T-helper 2 cell treated with Interferon-gamma antibody and Interleukin-4, amounts not matched to agents 5 μg/mL and 100 μg/mL, for 36 hours (primary cell): ENCODE results near the gene CTTN.

ENCODE experiments used
- DNase-seq: peaks from one replicate; pipeline ENCODE4 v3.0.0; 2021; ENCODE audit warnings: low spot score
- H3K27ac Mint-ChIP-seq: one replicate; pipeline ENCODE4 v1.8.0; 2021; ENCODE audit warnings: mild to moderate bottlenecking, mixed read lengths
- H3K27me3 Mint-ChIP-seq: one replicate; pipeline ENCODE4 v1.8.0; 2021; ENCODE audit warnings: low read depth, mixed read lengths
- H3K36me3 Mint-ChIP-seq: one replicate; pipeline ENCODE4 v1.8.0; 2021; ENCODE audit warnings: low read depth, mixed read lengths
- H3K4me1 Mint-ChIP-seq: one replicate; pipeline ENCODE4 v1.8.0; 2021; ENCODE audit warnings: low read depth, mixed read lengths
- H3K4me3 Mint-ChIP-seq: one replicate; pipeline ENCODE4 v1.8.0; 2022; ENCODE audit warnings: mild to moderate bottlenecking, moderate library complexity, mixed read lengths
- H3K9me3 Mint-ChIP-seq: one replicate; pipeline ENCODE4 v1.8.0; 2021; ENCODE audit warnings: mixed read lengths

CTTN gene

DNA sequence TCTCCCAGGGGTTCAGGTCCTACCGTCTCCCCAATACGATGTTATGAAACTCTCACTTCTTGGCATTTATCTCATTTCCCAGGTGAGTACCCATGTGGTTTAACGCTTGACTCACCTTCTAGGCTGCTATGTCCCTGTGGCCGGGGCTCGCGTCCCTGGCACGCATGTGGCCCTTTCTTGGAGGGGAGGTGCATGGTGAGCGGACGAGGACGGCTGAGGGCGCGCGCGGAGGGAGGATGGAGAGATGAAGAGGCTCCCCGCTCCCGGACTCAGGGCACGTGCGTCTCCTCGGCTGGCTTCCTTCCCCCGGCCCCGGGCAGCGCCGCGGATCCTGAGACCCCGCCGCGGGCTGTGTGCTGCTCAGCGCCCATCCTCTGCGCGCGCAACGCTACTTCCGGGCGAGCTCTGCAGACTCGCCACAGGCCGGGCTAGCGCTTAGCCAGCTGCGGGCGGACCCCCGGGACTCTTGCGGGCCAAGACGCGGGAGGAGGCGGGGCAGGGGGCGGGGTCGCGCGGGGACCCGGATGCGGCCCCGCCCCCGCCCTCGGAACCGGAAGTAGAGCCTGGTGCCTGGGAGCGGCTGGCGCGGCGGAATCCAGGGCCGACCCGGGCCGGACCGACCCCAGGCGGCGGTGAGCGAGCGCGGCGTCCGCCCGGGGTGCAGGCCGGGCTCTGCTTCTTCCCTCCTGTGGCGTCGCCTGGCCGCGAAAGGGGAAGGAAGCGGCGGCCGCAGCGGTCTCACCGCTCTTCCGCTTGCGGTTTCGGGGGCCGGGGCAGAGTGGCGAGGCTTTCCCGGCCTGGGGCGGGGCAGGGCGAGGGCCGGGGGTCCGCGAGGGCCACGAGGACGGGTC, at the start of gene CTTN:
CTTN (plus strand) TSS at position 547 of the 851 bp plus-strand sequence. CDS start 8,769 bp downstream, outside the sequence.
- Mint-ChIP-seq H3K4me3 (peak within 1 kb of the TSS; percentile 87), H3K27ac (peak within 1 kb of the TSS; percentile 82), H3K9me3 (no peaks in the 10 kb centered on the region), H3K27me3 (peaks cover 64% of the 10 kb centered on the region), H3K4me1 (peaks cover 17% of the 10 kb centered on the region), H3K36me3 (peaks cover 2% of the 10 kb centered on the region)
- peak; percentile 56 for DNase-seq

DNA sequence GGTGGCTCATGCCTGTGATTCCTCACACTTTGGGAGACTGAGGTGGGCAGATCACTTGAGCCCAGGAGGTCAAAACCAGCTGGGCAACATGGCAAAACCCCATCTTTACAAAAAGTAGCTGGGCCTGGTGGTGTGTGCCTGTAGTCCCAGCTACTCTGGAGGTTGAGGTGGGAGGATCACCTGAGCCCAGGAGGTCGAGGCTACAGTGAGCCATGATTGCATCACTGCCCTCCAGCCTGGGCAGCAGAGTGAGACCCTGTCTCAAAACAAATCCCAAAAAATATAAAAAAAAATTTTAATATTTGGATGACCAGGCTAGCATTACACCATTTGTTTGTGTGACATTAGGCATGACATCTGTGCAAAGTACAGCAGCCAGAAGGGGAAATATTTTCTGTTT, 49.7 kb upstream of the CTTN start:
- no peak overlapping the region for H3K4me3 Mint-ChIP-seq
- DNase-seq, result no peak
- peaks cover 16% of the 10 kb centered on the region for H3K36me3 Mint-ChIP-seq
- H3K4me1 Mint-ChIP-seq, result peaks cover 6% of the 10 kb centered on the region
- H3K9me3 Mint-ChIP-seq, result no peaks in the 10 kb centered on the region
- H3K27ac Mint-ChIP-seq, result no peak overlapping the region
- no peaks in the 10 kb centered on the region for H3K27me3 Mint-ChIP-seq

DNA sequence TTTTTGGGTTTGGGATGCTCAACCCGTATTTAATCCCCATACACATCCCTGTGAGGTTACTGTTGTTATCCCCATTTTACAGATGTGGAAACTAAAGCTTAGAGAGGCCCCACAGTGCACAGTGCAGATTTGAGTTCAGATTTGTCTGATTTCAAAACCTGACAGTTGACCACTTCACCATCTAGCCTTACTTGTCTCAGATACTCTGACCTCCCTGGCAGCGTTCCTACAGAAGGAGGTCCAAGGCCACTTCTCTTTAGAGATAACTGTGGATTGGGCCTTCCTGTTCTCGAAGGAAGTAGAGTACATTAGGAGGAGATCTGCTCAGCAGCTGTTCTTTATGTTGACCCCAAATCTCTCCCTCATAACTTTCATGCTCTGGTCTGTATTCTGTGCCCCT, 46.7 kb upstream of the CTTN start:
- Mint-ChIP-seq H3K27ac (no peak overlapping the region), H3K9me3 (no peaks in the 10 kb centered on the region), H3K4me3 (no peak overlapping the region)

DNA sequence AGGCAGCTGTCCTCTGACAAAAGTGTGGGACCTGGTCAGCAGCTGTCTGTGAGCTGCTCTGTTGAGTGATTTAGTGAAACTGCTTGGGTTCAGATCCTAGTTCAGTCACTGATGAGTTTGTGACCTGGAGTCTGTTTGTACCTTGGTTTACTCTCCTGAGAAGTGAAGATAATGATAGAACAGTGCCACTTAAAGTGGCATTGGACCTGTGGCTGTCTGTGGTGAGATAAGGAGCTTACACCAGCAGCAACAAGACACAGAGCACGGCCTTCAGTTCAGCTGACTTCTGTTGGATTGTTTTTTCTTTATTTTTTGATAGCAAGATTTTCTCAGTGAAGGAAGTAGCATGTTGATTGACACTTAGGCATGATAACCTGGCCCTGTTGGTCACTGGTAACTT, 46.2 kb upstream of the CTTN start:
- DNase-seq, result no peak
- H3K4me1 Mint-ChIP-seq, result peaks cover 6% of the 10 kb centered on the region
- H3K27me3 Mint-ChIP-seq, result no peaks in the 10 kb centered on the region
- H3K27ac Mint-ChIP-seq, result no peak overlapping the region
- H3K36me3 Mint-ChIP-seq, result peaks cover 22% of the 10 kb centered on the region
- no peak overlapping the region for H3K4me3 Mint-ChIP-seq
- no peaks in the 10 kb centered on the region for H3K9me3 Mint-ChIP-seq

More for the DNA sequence above, 46.7 kb upstream of the CTTN start:
- H3K4me1 Mint-ChIP-seq, result peaks cover 6% of the 10 kb centered on the region
- peaks cover 18% of the 10 kb centered on the region for H3K36me3 Mint-ChIP-seq
- no peaks in the 10 kb centered on the region for H3K27me3 Mint-ChIP-seq
- DNase-seq, result no peak

DNA sequence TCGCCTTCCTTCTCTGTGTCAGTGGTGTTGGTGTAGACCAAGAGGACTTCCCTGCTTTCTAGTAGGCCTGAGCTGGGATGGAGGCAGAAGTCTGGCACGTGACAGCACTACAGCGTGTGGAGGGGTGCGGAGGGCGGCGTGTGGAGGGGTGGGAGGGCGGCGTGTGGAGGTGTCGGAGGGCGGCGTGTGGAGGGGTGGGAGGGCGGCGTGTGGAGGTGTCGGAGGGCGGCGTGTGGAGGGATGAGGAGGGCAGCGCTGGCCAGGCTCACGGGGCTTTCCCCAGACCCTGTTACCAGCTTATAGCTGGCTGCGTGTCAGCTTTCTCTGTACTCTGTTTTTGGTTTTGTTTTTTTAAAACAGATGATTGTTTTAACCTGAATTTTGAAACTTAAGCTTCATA, 45.7 kb upstream of the CTTN start:
- H3K9me3 Mint-ChIP-seq, result no peaks in the 10 kb centered on the region
- H3K4me3 Mint-ChIP-seq, result no peak overlapping the region
- peaks cover 6% of the 10 kb centered on the region for H3K4me1 Mint-ChIP-seq
- H3K27ac Mint-ChIP-seq, result no peak overlapping the region
- no peak for DNase-seq
- no peaks in the 10 kb centered on the region for H3K27me3 Mint-ChIP-seq
- peaks cover 22% of the 10 kb centered on the region for H3K36me3 Mint-ChIP-seq

DNA sequence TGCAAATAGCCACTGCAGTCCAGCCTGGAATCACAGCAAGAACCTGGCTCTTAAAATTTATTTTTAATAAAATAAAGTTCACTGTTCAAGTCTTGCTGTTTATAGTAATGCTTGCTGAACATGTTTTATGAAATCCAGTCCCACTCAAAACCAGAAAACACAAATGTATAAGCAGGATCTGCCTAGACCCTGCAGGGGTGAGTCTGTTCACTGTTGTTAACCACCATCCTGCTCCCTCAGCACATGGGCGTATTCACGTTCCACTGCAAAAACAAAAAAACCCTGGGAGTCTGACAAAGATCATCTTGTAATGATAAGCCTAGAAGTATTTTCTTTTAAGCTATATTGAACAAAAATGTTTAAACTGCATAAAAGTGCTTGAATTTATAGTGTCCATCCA, 45.0 kb upstream of the CTTN start:
- H3K9me3 Mint-ChIP-seq, result no peaks in the 10 kb centered on the region
- DNase-seq, result no peak
- no peaks in the 10 kb centered on the region for H3K27me3 Mint-ChIP-seq
- H3K36me3 Mint-ChIP-seq, result peaks cover 21% of the 10 kb centered on the region
- H3K4me1 Mint-ChIP-seq, result peaks cover 6% of the 10 kb centered on the region
- no peak overlapping the region for H3K27ac Mint-ChIP-seq
- no peak overlapping the region for H3K4me3 Mint-ChIP-seq

DNA sequence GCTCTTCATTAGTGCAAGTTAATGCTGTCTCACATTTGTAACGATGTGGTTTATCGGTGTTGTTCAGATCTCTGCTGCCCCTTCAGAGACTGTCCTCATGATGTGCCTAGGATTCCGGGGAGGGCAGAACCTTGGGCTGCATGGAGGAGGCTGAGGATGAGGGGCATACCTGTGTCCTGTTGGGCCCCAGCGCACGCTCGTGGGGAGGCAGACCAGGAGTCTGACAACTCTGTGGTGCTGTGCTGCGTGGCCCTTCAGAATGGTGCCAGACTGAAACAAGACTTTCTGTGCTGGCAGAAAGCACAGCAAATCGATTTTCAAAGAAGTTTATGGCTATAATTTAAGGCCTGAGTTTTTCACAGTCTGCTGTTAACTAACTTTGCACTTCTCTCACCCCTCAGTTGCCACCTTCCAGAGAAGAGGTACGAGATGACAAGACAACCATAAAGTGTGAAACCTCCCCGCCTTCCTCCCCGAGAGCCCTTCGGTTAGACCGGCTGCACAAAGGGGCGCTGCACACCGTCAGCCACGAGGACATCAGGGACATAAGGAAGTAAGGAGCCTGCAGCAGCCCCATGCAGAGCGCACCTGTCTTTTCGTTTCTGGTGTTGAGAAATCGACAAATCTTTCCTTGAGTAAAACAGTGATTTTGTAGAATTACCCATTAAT, 44.3 kb upstream of the CTTN start:
- Mint-ChIP-seq H3K4me1 (peaks cover 6% of the 10 kb centered on the region), H3K27ac (no peak overlapping the region), H3K36me3 (peaks cover 22% of the 10 kb centered on the region), H3K4me3 (no peak overlapping the region), H3K9me3 (no peaks in the 10 kb centered on the region), H3K27me3 (no peaks in the 10 kb centered on the region)
- DNase-seq, result no peak

DNA sequence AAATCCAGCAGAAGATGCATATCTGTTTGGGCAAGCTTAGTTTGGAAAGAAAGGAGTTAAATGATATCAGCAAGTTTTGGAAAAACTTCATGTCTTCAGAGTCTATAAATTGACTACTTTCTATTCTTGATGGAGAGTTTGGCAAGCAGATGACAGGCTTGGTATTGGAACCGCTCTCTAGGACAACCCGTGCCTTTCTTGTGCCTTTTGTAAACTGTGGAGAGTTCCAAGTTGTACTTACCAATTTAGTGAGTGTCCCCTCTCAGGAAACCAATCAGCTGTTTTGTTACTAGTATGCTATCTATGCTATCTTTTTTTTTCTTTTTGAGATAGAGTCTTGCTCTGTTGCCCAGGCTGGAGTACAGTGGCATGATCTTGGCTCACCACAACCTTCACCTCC, 43.7 kb upstream of the CTTN start:
- no peak for DNase-seq
- H3K36me3 Mint-ChIP-seq, result peaks cover 25% of the 10 kb centered on the region

DNA sequence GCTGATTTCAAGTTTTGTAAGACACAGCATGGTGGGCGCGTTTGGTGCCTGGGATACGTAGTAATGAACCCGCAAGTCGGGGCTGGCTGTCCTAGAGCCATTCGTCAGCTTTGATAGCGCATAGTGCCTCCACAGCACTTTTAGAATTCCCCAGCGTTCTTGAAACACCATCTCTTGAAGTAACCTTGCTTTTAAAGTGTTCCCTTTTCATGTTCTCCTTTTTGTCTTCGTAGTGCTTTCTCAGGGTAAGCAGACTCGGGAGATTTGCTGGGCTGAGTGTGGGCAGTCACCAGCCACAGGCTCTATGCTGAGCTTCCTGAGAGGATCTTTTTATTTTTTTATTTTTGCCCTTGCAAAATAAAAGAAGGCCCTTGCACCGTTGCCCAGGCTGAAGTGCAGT, 39.6 kb upstream of the CTTN start:
- Mint-ChIP-seq H3K4me3 (no peak overlapping the region), H3K27me3 (no peaks in the 10 kb centered on the region), H3K36me3 (peaks cover 38% of the 10 kb centered on the region), H3K27ac (no peak overlapping the region), H3K4me1 (no peaks in the 10 kb centered on the region), H3K9me3 (no peaks in the 10 kb centered on the region)
- DNase-seq, result no peak

More for the DNA sequence above, 43.7 kb upstream of the CTTN start:
- Mint-ChIP-seq H3K27ac (no peak overlapping the region), H3K27me3 (no peaks in the 10 kb centered on the region), H3K4me1 (peaks cover 6% of the 10 kb centered on the region), H3K4me3 (no peak overlapping the region), H3K9me3 (no peaks in the 10 kb centered on the region)

DNA sequence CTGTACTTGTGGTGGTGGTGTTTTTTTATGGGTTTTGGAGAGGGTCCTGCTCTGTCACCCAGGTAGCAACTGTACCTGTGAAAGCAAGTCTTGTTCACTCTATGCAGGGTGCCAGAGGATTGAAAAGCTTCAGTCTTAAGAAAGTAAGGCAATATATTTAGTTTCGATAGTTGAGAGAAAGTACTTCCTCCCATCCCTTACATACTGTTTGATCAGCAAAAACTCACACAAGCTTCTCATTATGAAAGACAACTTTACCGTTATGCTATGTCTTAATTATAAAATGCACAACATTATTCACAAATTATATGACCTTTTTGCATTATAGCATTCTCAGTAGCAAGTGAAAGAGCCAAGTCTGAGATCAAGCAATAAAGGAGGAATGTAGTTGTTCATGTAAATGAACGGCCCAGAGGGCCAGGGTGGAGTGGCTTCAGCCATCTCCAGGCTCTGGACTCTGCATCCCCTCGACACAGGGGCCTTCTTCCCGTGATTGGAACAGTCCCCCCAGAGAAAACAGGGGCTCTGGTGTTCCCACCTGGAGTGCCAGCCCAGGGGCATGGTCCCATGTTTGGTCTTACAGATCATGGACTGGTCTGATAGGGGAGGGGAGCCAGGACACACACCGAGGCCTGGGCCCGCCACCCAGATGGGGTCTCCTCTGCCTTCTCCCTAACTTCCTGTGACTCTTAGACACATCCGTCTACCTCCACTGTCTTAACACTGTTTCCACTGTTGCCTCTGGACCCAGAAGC, 38.7 kb upstream of the CTTN start:
- peaks cover 40% of the 10 kb centered on the region for H3K36me3 Mint-ChIP-seq
- DNase-seq, result no peak
- no peaks in the 10 kb centered on the region for H3K27me3 Mint-ChIP-seq
- peaks cover 3% of the 10 kb centered on the region for H3K4me1 Mint-ChIP-seq
- no peaks in the 10 kb centered on the region for H3K9me3 Mint-ChIP-seq
- no peak overlapping the region for H3K27ac Mint-ChIP-seq
- no peak overlapping the region for H3K4me3 Mint-ChIP-seq

DNA sequence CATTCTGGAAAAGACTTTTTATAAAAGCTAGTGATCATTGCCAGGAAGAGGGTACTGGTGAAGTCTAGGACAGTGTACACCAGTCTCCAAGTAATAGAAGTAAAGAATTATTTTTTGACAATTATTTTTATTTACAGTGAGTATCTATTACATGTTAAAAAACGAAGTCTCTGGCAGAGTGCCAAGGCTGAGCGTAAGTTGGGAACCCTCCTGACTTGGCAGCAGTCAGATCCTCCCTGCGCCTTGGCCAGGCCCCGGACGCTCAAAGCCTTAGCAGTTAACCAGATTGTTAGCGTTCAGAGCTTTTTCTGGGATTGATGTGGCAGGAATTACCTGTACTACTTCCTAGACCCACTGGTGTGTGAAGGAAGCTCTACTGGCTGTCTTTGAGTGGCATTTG, 38.1 kb upstream of the CTTN start:
- Mint-ChIP-seq H3K27me3 (no peaks in the 10 kb centered on the region), H3K4me3 (no peak overlapping the region), H3K36me3 (peaks cover 44% of the 10 kb centered on the region)

DNA sequence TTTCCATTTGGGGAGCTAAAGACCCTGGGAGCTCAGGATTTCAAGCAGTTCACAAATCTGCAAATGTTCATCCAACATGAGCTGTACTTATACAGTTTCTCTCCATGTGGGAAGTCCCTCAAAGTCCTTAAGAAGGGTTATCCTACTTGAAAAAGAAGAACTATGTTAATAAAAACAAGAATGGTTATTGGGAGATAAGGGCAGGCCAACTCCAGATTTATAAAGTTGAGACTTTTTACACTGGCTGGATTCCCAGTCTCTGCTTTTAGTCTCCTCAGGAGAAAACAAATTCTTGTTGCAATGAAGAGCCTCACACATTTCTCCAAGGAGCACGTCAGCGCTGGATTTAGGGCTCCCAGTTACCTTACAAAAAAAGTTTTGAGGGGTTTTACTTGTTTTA, 34.2 kb upstream of the CTTN start:
- Mint-ChIP-seq H3K9me3 (no peaks in the 10 kb centered on the region), H3K4me3 (no peak overlapping the region), H3K27ac (no peak overlapping the region), H3K27me3 (no peaks in the 10 kb centered on the region), H3K36me3 (peaks cover 46% of the 10 kb centered on the region), H3K4me1 (peaks cover 29% of the 10 kb centered on the region)
- DNase-seq, result no peak

More for the DNA sequence above, 38.1 kb upstream of the CTTN start:
- Mint-ChIP-seq H3K4me1 (peaks cover 9% of the 10 kb centered on the region), H3K9me3 (no peaks in the 10 kb centered on the region), H3K27ac (no peak overlapping the region)
- DNase-seq, result no peak

DNA sequence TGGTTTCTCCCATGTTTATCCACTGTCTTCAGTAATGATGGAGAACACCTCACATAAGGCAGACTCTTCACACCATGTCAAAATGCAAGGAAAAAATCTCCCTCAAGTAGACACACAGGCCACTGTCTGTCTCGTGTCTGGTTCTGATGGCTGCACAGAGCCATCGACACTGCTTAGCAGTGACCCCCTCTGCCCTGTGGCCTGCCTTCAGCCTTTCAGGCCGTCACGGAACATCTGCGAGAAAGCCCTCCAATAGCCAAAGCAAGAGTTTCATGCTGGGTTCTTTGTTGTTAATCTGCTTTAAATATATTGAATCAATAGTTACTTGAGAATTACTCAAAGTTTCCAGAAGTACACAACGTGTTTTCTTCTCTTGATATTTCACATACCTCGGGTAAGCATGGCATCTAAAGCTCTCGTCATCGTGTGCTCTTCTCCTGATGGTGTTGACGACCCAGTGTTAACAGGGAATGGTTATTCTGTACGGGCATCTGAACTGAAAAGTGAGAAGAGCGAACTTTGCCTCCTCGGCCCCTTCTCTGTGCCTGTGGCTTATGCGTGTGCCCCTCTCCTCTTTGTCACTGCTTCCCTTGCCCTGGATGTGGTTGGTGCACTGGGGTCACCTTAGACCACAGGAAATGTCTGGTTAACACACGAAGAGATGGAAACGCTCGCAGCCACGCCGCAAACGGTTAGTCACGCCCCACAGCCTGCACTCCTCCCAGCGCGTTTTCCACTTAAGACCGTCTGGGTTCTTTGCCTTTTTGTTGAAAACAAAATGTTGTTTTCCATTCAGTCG, 33.4 kb upstream of the CTTN start:
- DNase-seq, result peak; percentile 82
- Mint-ChIP-seq H3K27ac (peak overlapping the region; percentile 84), H3K4me1 (peaks cover 29% of the 10 kb centered on the region), H3K27me3 (no peaks in the 10 kb centered on the region), H3K36me3 (peaks cover 46% of the 10 kb centered on the region), H3K9me3 (no peaks in the 10 kb centered on the region), H3K4me3 (peak overlapping the region; percentile 79)
